Epithelial cell of prostate (primary cell): ENCODE data around the gene TGM2.

Experiments
- DNase-seq: peaks from one replicate; pipeline ENCODE4 v3.0.0-alpha.2; 2011; ENCODE audit warnings: low read depth, low spot score
- H3K27ac ChIP-seq: fragments of 450-650 bp; 2 replicates; pipeline ENCODE4 v1.5.1; 2017; ENCODE audit warnings: mild to moderate bottlenecking

The TGM2 gene

GRCh38 chr20:38135271-38135650 is 29.8 kb downstream of the TGM2 start:
- no peak overlapping the region for H3K27ac ChIP-seq
- DNase-seq, result no peak

- DNase-seq, result no peak
- H3K27ac ChIP-seq, result no peak overlapping the region
Measured at GRCh38 chr20:38134427-38135270, 30.4 kb downstream of the TGM2 start.

DNA sequence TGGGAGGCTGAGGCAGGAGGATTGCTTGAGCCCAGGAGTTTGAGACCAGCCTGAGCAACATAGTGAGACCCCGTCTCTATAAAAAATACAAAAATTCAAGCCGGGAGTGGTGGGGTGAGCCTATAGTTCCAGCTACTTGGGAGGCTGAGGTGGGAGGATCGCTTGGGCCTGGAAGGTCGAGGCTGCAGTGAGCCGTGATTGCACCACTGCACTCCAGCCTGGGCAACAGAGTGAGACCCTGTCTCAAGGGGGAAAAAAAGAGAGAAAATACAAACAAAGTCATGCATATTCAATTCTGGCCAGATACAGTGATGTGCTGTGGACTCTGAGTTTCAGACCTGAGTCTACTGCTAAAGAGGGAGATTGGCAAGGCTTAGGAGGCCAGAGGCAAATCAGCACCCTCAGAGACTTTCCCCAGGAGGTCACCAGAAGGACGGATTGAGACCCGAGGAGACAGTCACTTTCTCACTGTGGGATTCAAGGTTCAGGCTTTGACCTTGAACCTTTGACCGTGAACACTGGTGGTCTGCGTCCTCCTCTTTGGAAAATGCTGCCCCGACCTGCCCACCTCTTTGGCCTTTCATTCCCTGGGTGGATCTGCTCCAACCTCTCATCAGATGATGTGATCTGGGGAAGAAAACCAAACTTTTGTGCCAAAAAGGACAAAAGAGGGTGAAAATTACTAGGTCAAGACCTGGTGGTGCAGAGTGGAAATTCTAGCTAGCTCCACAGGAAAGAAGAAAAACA is 31.2 kb downstream of the TGM2 start:
- DNase-seq, result no peak
- H3K27ac ChIP-seq, result no peak overlapping the region

GRCh38 chr20:38132910-38133501 is 32.1 kb downstream of the TGM2 start:
- H3K27ac ChIP-seq, result no peak overlapping the region
- DNase-seq, result no peak

DNA sequence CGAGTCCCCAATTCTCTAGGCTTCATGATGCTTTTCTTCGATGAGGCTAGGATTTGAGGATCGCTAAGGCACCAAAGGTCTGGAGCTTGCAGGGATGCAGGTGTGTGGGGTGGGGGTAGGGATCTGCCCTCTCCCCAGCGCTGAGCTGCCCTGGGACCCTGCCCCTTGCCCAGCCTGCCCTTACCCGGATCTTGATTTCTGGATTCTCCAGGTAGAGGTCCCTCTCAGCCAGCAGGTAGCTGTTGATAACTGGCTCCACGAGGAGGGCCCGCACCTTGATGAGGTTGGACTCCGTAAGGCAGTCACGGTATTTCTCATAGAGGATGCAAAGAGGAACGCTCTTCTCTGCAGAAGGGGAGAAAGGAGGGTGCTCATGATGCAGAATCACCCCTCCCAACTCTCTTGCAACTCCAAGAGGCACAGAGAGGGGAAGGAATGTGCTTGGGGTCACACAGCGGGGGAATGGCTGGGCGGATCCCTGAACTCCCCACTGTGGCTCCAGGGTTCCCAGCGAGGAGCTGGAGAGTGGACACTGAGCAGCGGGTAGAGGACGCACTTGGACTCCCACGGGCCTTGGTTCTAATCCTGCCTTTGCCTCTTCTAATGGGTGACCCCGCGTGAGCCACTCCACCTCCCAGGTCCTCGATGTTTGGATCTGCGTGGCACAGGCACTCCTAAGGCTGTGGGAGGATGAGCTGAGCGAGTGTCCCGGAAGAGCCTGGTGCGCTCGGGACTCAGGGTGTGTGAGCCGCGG is 32.7 kb downstream of the TGM2 start:
- no peak for DNase-seq
- H3K27ac ChIP-seq, result no peak overlapping the region

DNA sequence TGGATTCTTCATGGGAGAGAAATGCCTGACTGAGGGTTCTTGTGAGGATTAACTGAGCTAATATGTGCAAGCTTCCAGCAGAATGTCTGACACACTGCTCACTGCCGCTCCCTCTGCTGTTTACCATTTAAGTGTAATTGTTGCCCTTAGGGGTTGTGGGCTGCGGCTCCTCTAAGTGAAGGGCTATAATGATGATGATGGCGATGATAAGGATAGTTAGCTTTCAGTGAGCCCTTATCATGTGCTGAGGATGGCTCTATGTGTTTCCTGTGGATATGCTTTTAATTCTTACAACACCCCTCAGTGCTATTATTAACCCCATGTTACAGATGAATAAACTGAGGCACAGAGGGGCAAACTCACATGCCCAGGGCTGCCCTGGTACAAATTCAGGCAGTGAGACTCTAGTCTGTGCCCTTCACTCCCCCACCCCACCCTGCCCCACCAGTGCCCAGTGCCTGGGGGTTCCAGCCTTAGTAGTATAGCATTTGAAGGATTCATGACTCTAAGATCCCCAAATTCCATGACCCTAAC is 33.4 kb downstream of the TGM2 start:
- no peak overlapping the region for H3K27ac ChIP-seq
- no peak for DNase-seq

GRCh38 chr20:38130687-38131587 is 34.1 kb downstream of the TGM2 start:
- no peak for DNase-seq
- no peak overlapping the region for H3K27ac ChIP-seq

- DNase-seq, result no peak
- H3K27ac ChIP-seq, result no peak overlapping the region
Measured at GRCh38 chr20:38129893-38130609, 35.0 kb downstream of the TGM2 start.

- H3K27ac ChIP-seq, result no peak overlapping the region
- DNase-seq, result no peak
Measured at GRCh38 chr20:38129248-38129865, 35.7 kb downstream of the TGM2 start.

- DNase-seq, result no peak
- H3K27ac ChIP-seq, result no peak overlapping the region
Measured at GRCh38 chr20:38128691-38129090, 36.4 kb downstream of the TGM2 start.

GRCh38 chr20:38127920-38128528 is 37.0 kb downstream of the TGM2 start:
- no peak overlapping the region for H3K27ac ChIP-seq
- no peak for DNase-seq

GRCh38 chr20:38126932-38127621 is 38.0 kb downstream of the TGM2 start:
- DNase-seq, result no peak
- no peak overlapping the region for H3K27ac ChIP-seq

DNA sequence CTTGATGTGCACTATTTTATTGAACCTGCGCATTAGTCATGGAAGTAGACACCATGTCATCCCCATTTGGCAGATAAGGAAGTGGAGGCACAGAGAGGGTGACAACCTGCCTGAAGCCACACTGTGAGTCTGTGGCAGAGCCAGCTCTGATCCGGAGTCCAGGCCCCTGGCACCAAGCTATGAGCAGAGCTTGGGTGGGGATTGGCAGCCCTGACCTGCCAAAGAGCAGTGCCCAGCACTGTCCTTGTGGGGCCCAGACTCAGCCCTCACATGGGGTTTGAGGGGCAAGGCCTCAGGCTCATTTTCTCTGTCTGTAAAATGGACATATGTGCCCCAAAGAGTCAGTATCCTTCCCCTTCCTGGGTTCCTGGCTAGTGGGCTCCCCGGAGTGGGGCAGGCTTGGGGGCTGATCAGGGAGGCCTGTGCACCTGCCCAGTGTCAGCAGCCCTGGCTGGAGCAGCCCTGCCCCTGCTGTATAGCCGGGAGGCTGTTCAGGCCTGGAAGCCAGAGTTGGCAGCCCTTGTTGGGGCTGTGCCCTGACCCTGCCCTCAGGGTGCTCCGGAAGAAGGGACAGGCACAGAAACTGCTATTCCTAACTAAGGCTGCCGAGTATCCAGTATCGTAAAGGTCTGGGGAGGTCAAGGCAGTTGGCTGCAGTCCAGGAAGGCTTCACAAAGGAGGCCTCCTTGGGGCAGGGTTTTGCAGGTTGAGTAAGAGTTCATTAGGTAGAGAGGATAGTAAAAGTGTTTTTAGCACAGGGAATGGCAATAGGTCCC is 38.7 kb downstream of the TGM2 start:
- DNase-seq, result no peak
- no peak overlapping the region for H3K27ac ChIP-seq

DNA sequence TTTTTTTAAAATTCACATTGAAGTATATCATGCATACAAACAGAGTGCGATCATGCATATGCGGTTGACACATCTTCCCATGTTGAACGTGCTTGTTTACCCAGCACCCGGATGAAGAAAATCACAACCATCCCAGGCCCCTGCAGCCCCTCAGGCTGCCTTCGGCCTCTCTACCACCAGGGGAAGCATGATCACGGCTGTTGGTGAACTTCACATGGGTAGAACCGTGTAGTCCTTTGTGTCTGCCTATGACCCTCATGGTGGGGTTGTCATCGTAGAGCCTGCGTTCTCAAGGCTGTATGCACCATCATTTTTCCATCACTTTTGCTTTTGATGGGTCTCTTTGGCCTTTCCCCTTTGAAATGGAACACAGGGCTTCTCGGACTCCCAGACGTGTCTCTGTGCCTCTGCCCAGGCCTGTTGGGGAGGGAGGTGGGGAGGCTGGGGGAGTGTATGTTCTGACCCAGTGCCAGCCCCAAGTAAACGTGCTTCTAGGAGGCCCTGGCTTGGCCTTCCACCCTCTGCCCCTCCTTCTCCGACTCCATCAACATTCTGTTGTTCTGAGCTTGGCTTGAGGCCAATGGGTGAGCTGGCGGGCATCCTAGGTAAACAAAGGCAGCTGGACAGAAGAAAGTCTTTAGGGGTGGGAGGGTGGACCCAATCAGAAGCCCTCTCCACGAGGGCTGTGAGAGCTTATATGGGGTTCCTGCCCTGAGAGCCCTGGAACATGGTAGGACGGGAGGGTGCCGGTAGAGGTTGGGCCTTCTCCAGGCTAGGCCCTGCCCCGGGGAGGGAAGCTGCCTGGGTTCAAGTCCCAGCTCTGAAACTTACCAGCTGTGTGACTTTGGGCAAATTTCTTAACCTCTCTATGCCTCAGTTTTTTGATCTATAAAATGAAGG is 39.7 kb downstream of the TGM2 start:
- no peak overlapping the region for H3K27ac ChIP-seq
- no peak for DNase-seq

- H3K27ac ChIP-seq, result peak overlapping the region; percentile 27
- no peak for DNase-seq
Measured at GRCh38 chr20:38123021-38123587, 42.0 kb downstream of the TGM2 start.
